ENCODE results near the gene KCNG2.

KCNG2 gene

GRCh38 chr18:79753391-79753851, 44.3 kb upstream of the KCNG2 start:
- H3K36me3 ChIP-seq (ENCODE audit: low read depth), result peaks cover 15% of the 10 kb centered on the region
- no peak for ATAC-seq (ENCODE audit: low read depth)
- no peak overlapping the region for H3K27ac ChIP-seq (ENCODE audit: poor library complexity, severe bottlenecking)
- no peak overlapping the region for H3K4me3 ChIP-seq (ENCODE audit: severe bottlenecking)
- no peaks in the 10 kb centered on the region for H3K9me3 ChIP-seq (ENCODE audit: severe bottlenecking)
- H3K4me1 ChIP-seq (ENCODE audit: insufficient read depth, poor library complexity, severe bottlenecking), result no peaks in the 10 kb centered on the region
- no peak for TF ChIP-seq CTCF (IDR thresholded peaks at IDR 0.05; ENCODE audit: poor library complexity, severe bottlenecking)
- no peaks in the 10 kb centered on the region for H3K27me3 ChIP-seq (ENCODE audit: insufficient read depth, poor library complexity, severe bottlenecking)
- DNase-seq (ENCODE audit: low spot score), result peak; percentile 45

GRCh38 chr18:79754022-79754761, 43.5 kb upstream of the KCNG2 start:
- Histone ChIP-seq H3K36me3 (ENCODE audit: low read depth) (peaks cover 15% of the 10 kb centered on the region), H3K27ac (ENCODE audit: poor library complexity, severe bottlenecking) (no peak overlapping the region), H3K9me3 (ENCODE audit: severe bottlenecking) (no peaks in the 10 kb centered on the region), H3K4me3 (ENCODE audit: severe bottlenecking) (no peak overlapping the region), H3K4me1 (ENCODE audit: insufficient read depth, poor library complexity, severe bottlenecking) (no peaks in the 10 kb centered on the region), H3K27me3 (ENCODE audit: insufficient read depth, poor library complexity, severe bottlenecking) (no peaks in the 10 kb centered on the region)
- peak; percentile 55 for DNase-seq (ENCODE audit: low spot score)
- no peak for ATAC-seq (ENCODE audit: low read depth)
- no peak for TF ChIP-seq CTCF (IDR thresholded peaks at IDR 0.05; ENCODE audit: poor library complexity, severe bottlenecking)

- peak; percentile 37 for DNase-seq (ENCODE audit: low spot score)
- no peak for TF ChIP-seq CTCF (IDR thresholded peaks at IDR 0.05; ENCODE audit: poor library complexity, severe bottlenecking)
- H3K9me3 ChIP-seq (ENCODE audit: severe bottlenecking), result no peaks in the 10 kb centered on the region
- H3K4me3 ChIP-seq (ENCODE audit: severe bottlenecking), result no peak overlapping the region
- peaks cover 15% of the 10 kb centered on the region for H3K36me3 ChIP-seq (ENCODE audit: low read depth)
- no peak overlapping the region for H3K27ac ChIP-seq (ENCODE audit: poor library complexity, severe bottlenecking)
- no peak for ATAC-seq (ENCODE audit: low read depth)
- H3K4me1 ChIP-seq (ENCODE audit: insufficient read depth, poor library complexity, severe bottlenecking), result no peaks in the 10 kb centered on the region
- no peaks in the 10 kb centered on the region for H3K27me3 ChIP-seq (ENCODE audit: insufficient read depth, poor library complexity, severe bottlenecking)
These were observed 42.8 kb upstream of the KCNG2 start for GRCh38 chr18:79754831-79755351.

- Histone ChIP-seq H3K27ac (ENCODE audit: poor library complexity, severe bottlenecking) (no peak overlapping the region), H3K36me3 (ENCODE audit: low read depth) (peaks cover 15% of the 10 kb centered on the region), H3K4me1 (ENCODE audit: insufficient read depth, poor library complexity, severe bottlenecking) (no peaks in the 10 kb centered on the region), H3K27me3 (ENCODE audit: insufficient read depth, poor library complexity, severe bottlenecking) (no peaks in the 10 kb centered on the region), H3K9me3 (ENCODE audit: severe bottlenecking) (no peaks in the 10 kb centered on the region), H3K4me3 (ENCODE audit: severe bottlenecking) (no peak overlapping the region)
- no peak for ATAC-seq (ENCODE audit: low read depth)
- DNase-seq (ENCODE audit: low spot score), result peak; percentile 42
- TF ChIP-seq CTCF (IDR thresholded peaks at IDR 0.05; ENCODE audit: poor library complexity, severe bottlenecking), result no peak
These were observed 42.1 kb upstream of the KCNG2 start for GRCh38 chr18:79755496-79756142.

Measured in RWPE2 (cell line).